ENCODE results near the gene YTHDF1. TPM values are rescaled to one million over a fixed set of nuclear protein-coding genes. Genes with fewer than 3 reads are reported as not detected.

Gene YTHDF1
- total and polyA plus RNA-seq, 2 donors from 2014 or later, result 21.9 to 43.1 TPM

- Histone ChIP-seq H3K9ac (ENCODE audit: low read length in 3 of 3) (no peak overlapping the region), H3K36me3 (ENCODE audit: control insufficient read depth in 2 of 3, insufficient read depth in 3 of 3, low read length in 3 of 3) (peaks cover 0 to 3% (median under 1%) of the 10 kb centered on the region in 3 donors), H3K27me3 (ENCODE audit: control insufficient read depth, insufficient read depth, low read length) (no peaks in the 10 kb centered on the region), H3K27ac (ENCODE audit: low read depth in 2 of 2, low read length in 2 of 2) (no peak overlapping the region), H3K9me3 (ENCODE audit: control insufficient read depth in 2 of 3, insufficient read depth in 1 of 3, low read length in 3 of 3) (no peaks in the 10 kb centered on the region), H3K4me1 (ENCODE audit: control insufficient read depth in 2 of 3, insufficient read depth in 2 of 3, low read depth in 1 of 3, low read length in 3 of 3) (peaks cover 0 to 5% (median 0%) of the 10 kb centered on the region in 3 donors), H3K4me3 (ENCODE audit: low read length in 3 of 3) (no peak overlapping the region)
- peak in 1 of 5 donors; percentile 36 for DNase-seq
- intact Hi-C loops (cut with DNase I), result no loop called here
- no peak for FAIRE-seq
- TF ChIP-seq CTCF (IDR thresholded peaks at IDR 0.05; ENCODE audit: borderline replicate concordance, extremely low read depth, insufficient read depth), result no peak
These were observed 25.9 kb downstream of the YTHDF1 start for GRCh38 chr20:63189846-63190559.

- no peak for TF ChIP-seq CTCF (IDR thresholded peaks at IDR 0.05; ENCODE audit: borderline replicate concordance, extremely low read depth, insufficient read depth)
- Histone ChIP-seq H3K4me3 (ENCODE audit: low read length in 3 of 3) (no peak overlapping the region), H3K27me3 (ENCODE audit: control insufficient read depth, insufficient read depth, low read length) (no peaks in the 10 kb centered on the region), H3K9ac (ENCODE audit: low read length in 3 of 3) (no peak overlapping the region), H3K27ac (ENCODE audit: low read depth in 2 of 2, low read length in 2 of 2) (no peak overlapping the region), H3K36me3 (ENCODE audit: control insufficient read depth in 2 of 3, insufficient read depth in 3 of 3, low read length in 3 of 3) (no peaks in the 10 kb centered on the region), H3K9me3 (ENCODE audit: control insufficient read depth in 2 of 3, insufficient read depth in 1 of 3, low read length in 3 of 3) (no peaks in the 10 kb centered on the region), H3K4me1 (ENCODE audit: control insufficient read depth in 2 of 3, insufficient read depth in 2 of 3, low read depth in 1 of 3, low read length in 3 of 3) (peaks cover 0 to 3% (median 0%) of the 10 kb centered on the region in 3 donors)
- FAIRE-seq (no peak), DNase-seq (no peak)
- intact Hi-C loops (cut with DNase I), result no loop called here
These were observed 26.6 kb downstream of the YTHDF1 start for GRCh38 chr20:63189322-63189642.

GRCh38 chr20:63188641-63189321 is 27.1 kb downstream of the YTHDF1 start:
- Histone ChIP-seq H3K4me1 (ENCODE audit: control insufficient read depth in 2 of 3, insufficient read depth in 2 of 3, low read depth in 1 of 3, low read length in 3 of 3) (no peaks in the 10 kb centered on the region), H3K27me3 (ENCODE audit: control insufficient read depth, insufficient read depth, low read length) (no peaks in the 10 kb centered on the region), H3K27ac (ENCODE audit: low read depth in 2 of 2, low read length in 2 of 2) (no peak overlapping the region), H3K9me3 (ENCODE audit: control insufficient read depth in 2 of 3, insufficient read depth in 1 of 3, low read length in 3 of 3) (no peaks in the 10 kb centered on the region), H3K4me3 (ENCODE audit: low read length in 3 of 3) (no peak overlapping the region), H3K9ac (ENCODE audit: low read length in 3 of 3) (no peak overlapping the region), H3K36me3 (ENCODE audit: control insufficient read depth in 2 of 3, insufficient read depth in 3 of 3, low read length in 3 of 3) (no peaks in the 10 kb centered on the region)
- no peak for FAIRE-seq
- TF ChIP-seq CTCF (IDR thresholded peaks at IDR 0.05; ENCODE audit: borderline replicate concordance, extremely low read depth, insufficient read depth), result no peak
- intact Hi-C loops (cut with DNase I), result no loop called here
- peak in 1 of 5 donors; percentile 52 for DNase-seq
